Tibial nerve (tissue), 4 donors: Measurements from ENCODE around the gene CTSL. TPM values are rescaled to one million over a fixed set of nuclear protein-coding genes. Genes with fewer than 3 reads are reported as not detected.

Source experiments
- DNase-seq, 2 donors: peaks; one replicate each; pipeline ENCODE4 v3.0.0-alpha.2; 2019; ENCODE audit warnings: low spot score in 2 of 2
- H3K27ac ChIP-seq, 4 donors: fragments of 200-600 bp; sonication (generic) in 3 of 4; one replicate each; pipeline ENCODE4 v1.5.1; 2017 to 2019; ENCODE audit warnings: mild to moderate bottlenecking in 1 of 4
- H3K27me3 ChIP-seq, 2 donors: fragments of 200-600 bp; sonication (generic) in 1 of 2; one replicate each; pipeline versions ENCODE4 v1.5.1 to v1.6.0; 2017 to 2019
- H3K36me3 ChIP-seq, 3 donors: fragments of 200-600 bp; sonication (generic); one replicate each; pipeline ENCODE4 v1.5.1; 2018 to 2019
- H3K4me1 ChIP-seq, 4 donors: fragments of 200-600 bp; sonication (generic) in 3 of 4; one replicate each; pipeline ENCODE4 v1.5.1; 2017 to 2019
- H3K4me3 ChIP-seq, 4 donors: fragments of 200-600 bp; sonication (generic) in 3 of 4; one replicate each; pipeline ENCODE4 v1.5.1; 2017 to 2019; ENCODE audit warnings: mild to moderate bottlenecking in 1 of 4, moderate library complexity in 1 of 4
- H3K9me3 ChIP-seq, 4 donors: fragments of 200-600 bp; sonication (generic) in 3 of 4; one replicate each; pipeline ENCODE4 v1.5.1; 2017 to 2019
- CTCF ChIP-seq, 5 experiments: fragments of 200-600 bp in 3 of 5; fragments of 450-650 bp in 2 of 5; sonication (generic) in 3 of 5; IDR thresholded peaks; one replicate each; pipeline ENCODE4 v1.5.1; 2016 to 2019; ENCODE audit warnings: antibody characterized with exemption in 5 of 5, mild to moderate bottlenecking in 3 of 5, moderate library complexity in 2 of 5
- EP300 ChIP-seq, 2 donors: sonication (generic); formaldehyde crosslinking; IDR thresholded peaks; one replicate each; pipeline ENCODE4 v1.6.1; 2017; ENCODE audit warnings: antibody characterized with exemption in 2 of 2, mild to moderate bottlenecking in 1 of 2
- POLR2A ChIP-seq, 2 donors: fragments of 450-650 bp; IDR thresholded peaks; one replicate each; pipeline ENCODE4 v1.6.1; 2017; ENCODE audit warnings: antibody characterized with exemption in 2 of 2, mild to moderate bottlenecking in 2 of 2, moderate library complexity in 2 of 2
- WGBS, 2 donors: methylation state at CpG; one replicate each; pipeline ENCODE4 v1.1.5; 2018; 5-methylcytosine and 5-hydroxymethylcytosine counted together
- total RNA-seq, 4 donors: library from RNA; depleted of rRNA; stranded (reverse); fragments of >200 nt; gene quantifications; one replicate each; pipeline ENCODE4 v1.1.0, GENCODE V29; 2016

Gene CTSL
- total RNA-seq, 4 donors from 2014 or later: 77.7 to 181 (median 100) TPM

GRCh38 chr9:87760529-87760928, 34.6 kb downstream of the CTSL start:
- Histone ChIP-seq H3K4me1 (no peaks in the 10 kb centered on the region), H3K4me3 (no peak overlapping the region), H3K27ac (no peak overlapping the region), H3K9me3 (peaks cover 0 to 8% (median 0%) of the 10 kb centered on the region in 4 donors), H3K36me3 (no peaks in the 10 kb centered on the region), H3K27me3 (no peaks in the 10 kb centered on the region)
- TF ChIP-seq EP300 (IDR thresholded peaks at IDR 0.05): no peak
- TF ChIP-seq POLR2A (IDR thresholded peaks at IDR 0.05): no peak
- no peak for TF ChIP-seq CTCF (IDR thresholded peaks at IDR 0.05)
- 93 to 95% methylated on average over 2 of the region's 2 CpGs for WGBS, 2 donors
- DNase-seq: no peak

- TF ChIP-seq POLR2A (IDR thresholded peaks at IDR 0.05) (no peak), CTCF (IDR thresholded peaks at IDR 0.05) (no peak), EP300 (IDR thresholded peaks at IDR 0.05) (no peak)
- H3K9me3 ChIP-seq: peaks cover 0 to 8% (median 0%) of the 10 kb centered on the region in 4 donors
- 80 to 83% methylated on average over 6 of the region's 6 CpGs for WGBS, 2 donors
Observed at GRCh38 chr9:87763286-87763685, 37.4 kb downstream of the CTSL start.

GRCh38 chr9:87765521-87765920, 39.6 kb downstream of the CTSL start:
- Histone ChIP-seq H3K27ac (no peak overlapping the region), H3K9me3 (no peaks in the 10 kb centered on the region), H3K4me1 (no peaks in the 10 kb centered on the region), H3K36me3 (no peaks in the 10 kb centered on the region), H3K4me3 (no peak overlapping the region), H3K27me3 (no peaks in the 10 kb centered on the region)
- TF ChIP-seq POLR2A (IDR thresholded peaks at IDR 0.05) (no peak), EP300 (IDR thresholded peaks at IDR 0.05) (no peak), CTCF (IDR thresholded peaks at IDR 0.05) (no peak)
- DNase-seq: no peak

More at GRCh38 chr9:87763286-87763685, 37.4 kb downstream of the CTSL start:
- DNase-seq: no peak
- no peak overlapping the region for H3K4me3 ChIP-seq
- no peak overlapping the region for H3K27ac ChIP-seq
- H3K4me1 ChIP-seq: no peaks in the 10 kb centered on the region
- no peaks in the 10 kb centered on the region for H3K36me3 ChIP-seq
- H3K27me3 ChIP-seq: no peaks in the 10 kb centered on the region

- Histone ChIP-seq H3K4me3 (no peak overlapping the region), H3K27ac (no peak overlapping the region), H3K36me3 (no peaks in the 10 kb centered on the region), H3K4me1 (no peaks in the 10 kb centered on the region), H3K27me3 (peaks cover 0 to 8% of the 10 kb centered on the region in 2 donors), H3K9me3 (no peaks in the 10 kb centered on the region)
- no peak for TF ChIP-seq POLR2A (IDR thresholded peaks at IDR 0.05)
- TF ChIP-seq EP300 (IDR thresholded peaks at IDR 0.05): no peak
- no peak for TF ChIP-seq CTCF (IDR thresholded peaks at IDR 0.05)
- no peak for DNase-seq
- 46 to 64% methylated on average over 1 of the region's 1 CpG for WGBS, 2 donors
Observed at GRCh38 chr9:87766697-87767096, 40.8 kb downstream of the CTSL start.

GRCh38 chr9:87770616-87771315, 44.8 kb downstream of the CTSL start:
- Histone ChIP-seq H3K4me3 (no peak overlapping the region), H3K27me3 (peaks cover 0 to 8% of the 10 kb centered on the region in 2 donors), H3K27ac (no peak overlapping the region), H3K4me1 (no peaks in the 10 kb centered on the region), H3K9me3 (no peaks in the 10 kb centered on the region), H3K36me3 (no peaks in the 10 kb centered on the region)
- WGBS, 2 donors: 41 to 60% methylated on average over 8 to 18 of the region's 18 CpGs
- no peak for DNase-seq
- TF ChIP-seq CTCF (IDR thresholded peaks at IDR 0.05): no peak
- TF ChIP-seq EP300 (IDR thresholded peaks at IDR 0.05): no peak
- no peak for TF ChIP-seq POLR2A (IDR thresholded peaks at IDR 0.05)
